Colon (tissue), 2 donors: ENCODE measurements around the gene MRPL37.
"Not testable (repeated sequence)": the region's sequence is repeated elsewhere in the genome, so short reads cannot be mapped to it uniquely, and the experiment has no call there.

Source experiments
- FAIRE-seq: peaks from 2 replicates; lab custom pipeline; 2012; peaks lifted over from hg19 to GRCh38; lab: Jason Lieb, UNC
- donor health status: control.
- donor health status: control.

Gene MRPL37

GRCh38 chr1:54199765-54200518 lies at the start of gene MRPL37, which contains the start of gene CYB5RL:
Gene MRPL37 (plus strand): TSS chr1:54200167. CDS start chr1:54200244, 77 bp downstream.
Gene CYB5RL (minus strand): TSS chr1:54200030. CDS start chr1:54195616, 4,414 bp downstream.
- no peak for FAIRE-seq

GRCh38 chr1:54151013-54151412 lies 49.0 kb upstream of the MRPL37 start:
- FAIRE-seq, result no peak

GRCh38 chr1:54152696-54153095 lies 47.3 kb upstream of the MRPL37 start, which contains the start of gene CDCP2:
Gene CDCP2 (minus strand): TSS chr1:54153000. CDS start chr1:54152922, 78 bp downstream.
- FAIRE-seq, result no peak

- FAIRE-seq, result no peak
Observed at GRCh38 chr1:54153535-54154439, 46.2 kb upstream of the MRPL37 start.

GRCh38 chr1:54156201-54156600 lies 43.8 kb upstream of the MRPL37 start:
- no peak for FAIRE-seq

GRCh38 chr1:54156986-54157385 lies 43.0 kb upstream of the MRPL37 start:
- FAIRE-seq, result no peak

- FAIRE-seq, result no peak
Observed at GRCh38 chr1:54157401-54157800, 42.6 kb upstream of the MRPL37 start.

- FAIRE-seq, result no peak
Observed at GRCh38 chr1:54158071-54158470, 41.9 kb upstream of the MRPL37 start.

GRCh38 chr1:54159733-54160316 lies 40.1 kb upstream of the MRPL37 start:
- FAIRE-seq, result no peak

- FAIRE-seq, result no peak
Observed at GRCh38 chr1:54160351-54160750, 39.6 kb upstream of the MRPL37 start.

GRCh38 chr1:54161495-54162168 lies 38.3 kb upstream of the MRPL37 start:
- FAIRE-seq, result no peak

GRCh38 chr1:54163051-54163450 lies 36.9 kb upstream of the MRPL37 start:
- FAIRE-seq, result no peak

GRCh38 chr1:54163573-54163972 lies 36.4 kb upstream of the MRPL37 start:
- FAIRE-seq, result no peak

- no peak for FAIRE-seq
Observed at GRCh38 chr1:54165146-54165545, 34.8 kb upstream of the MRPL37 start.

GRCh38 chr1:54166357-54166756 lies 33.6 kb upstream of the MRPL37 start:
- not testable (repeated sequence) for FAIRE-seq

GRCh38 chr1:54167422-54168139 lies 32.4 kb upstream of the MRPL37 start:
- no peak for FAIRE-seq

GRCh38 chr1:54168206-54168965 lies 31.6 kb upstream of the MRPL37 start:
- no peak for FAIRE-seq

GRCh38 chr1:54169068-54169467 lies 30.9 kb upstream of the MRPL37 start:
- no peak for FAIRE-seq

- FAIRE-seq, result no peak
Observed at GRCh38 chr1:54171016-54171415, 29.0 kb upstream of the MRPL37 start.

GRCh38 chr1:54171606-54172005 lies 28.4 kb upstream of the MRPL37 start:
- no peak for FAIRE-seq
